Peyer's patch (tissue), 4 donors: ENCODE measurements around the gene ST7. TPM values are rescaled to one million over a fixed set of nuclear protein-coding genes. Genes with fewer than 3 reads are reported as not detected.

ENCODE experiments used
- DNase-seq, 3 donors: peaks; one replicate each; pipeline ENCODE4 v3.0.0-alpha.2; 2017 to 2019
- H3K27ac ChIP-seq, 4 donors: fragments of 200-600 bp; sonication (generic); one replicate each; pipeline ENCODE4 v1.5.1; 2016 to 2019
- H3K27me3 ChIP-seq, 2 donors: fragments of 200-600 bp; sonication (generic); one replicate each; pipeline ENCODE4 v1.5.1; 2019
- H3K36me3 ChIP-seq, 3 donors: fragments of 200-600 bp; sonication (generic); one replicate each; pipeline ENCODE4 v1.5.1; 2016 to 2019
- H3K4me1 ChIP-seq, 4 donors: fragments of 200-600 bp; sonication (generic); one replicate each; pipeline ENCODE4 v1.5.1; 2016 to 2019
- H3K4me3 ChIP-seq, 4 donors: fragments of 200-600 bp; sonication (generic); 1 replicate in 3 of 4; 2 replicates in 1 of 4; pipeline ENCODE4 v1.5.1; 2016 to 2019; ENCODE audit warnings: mild to moderate bottlenecking in 1 of 4
- H3K9me3 ChIP-seq, 4 donors: fragments of 200-600 bp; sonication (generic); one replicate each; pipeline ENCODE4 v1.5.1; 2016 to 2019; ENCODE audit warnings: mild to moderate bottlenecking in 1 of 4
- CTCF ChIP-seq, 6 experiments: fragments of 450-650 bp in 4 of 6; fragments of 200-600 bp in 2 of 6; sonication (generic) in 1 of 6; IDR thresholded peaks; one replicate each; pipeline ENCODE4 v1.5.1; 2017 to 2019; ENCODE audit warnings: antibody characterized with exemption in 6 of 6, mild to moderate bottlenecking in 3 of 6, moderate library complexity in 1 of 6
- POLR2A ChIP-seq, 2 donors: fragments of 450-650 bp; IDR thresholded peaks; one replicate each; pipeline ENCODE4 v1.5.1; 2017; ENCODE audit warnings: antibody characterized with exemption in 2 of 2, mild to moderate bottlenecking in 2 of 2, moderate library complexity in 2 of 2
- total RNA-seq, 4 donors: library from RNA; depleted of rRNA; stranded (reverse); fragments of >200 nt; gene quantifications; one replicate each; pipeline ENCODE4 v1.1.0, GENCODE V29; 2016

The ST7 gene
- total RNA-seq, 4 donors from 2014 or later = 26.8 to 39.6 (median 29.8) TPM

GRCh38 chr7:117009705-117010361 is 56.5 kb downstream of the ST7 start:
- H3K4me3 ChIP-seq = no peak overlapping the region
- peaks cover 0 to 4% (median 1%) of the 10 kb centered on the region in 4 donors for H3K4me1 ChIP-seq
- no peak overlapping the region for H3K27ac ChIP-seq
- TF ChIP-seq CTCF (IDR thresholded peaks at IDR 0.05) = no peak
- TF ChIP-seq POLR2A (IDR thresholded peaks at IDR 0.05) = no peak
- H3K36me3 ChIP-seq = no peaks in the 10 kb centered on the region
- no peak for DNase-seq
- no peaks in the 10 kb centered on the region for H3K27me3 ChIP-seq
- H3K9me3 ChIP-seq = no peaks in the 10 kb centered on the region

GRCh38 chr7:117010375-117011133 is 57.3 kb downstream of the ST7 start:
- Histone ChIP-seq H3K27ac (no peak overlapping the region), H3K4me1 (peaks cover 0 to 4% (median 1%) of the 10 kb centered on the region in 4 donors), H3K27me3 (no peaks in the 10 kb centered on the region), H3K9me3 (no peaks in the 10 kb centered on the region), H3K4me3 (no peak overlapping the region), H3K36me3 (no peaks in the 10 kb centered on the region)
- no peak for DNase-seq
- TF ChIP-seq POLR2A (IDR thresholded peaks at IDR 0.05) = no peak
- no peak for TF ChIP-seq CTCF (IDR thresholded peaks at IDR 0.05)

- DNase-seq = no peak
- TF ChIP-seq POLR2A (IDR thresholded peaks at IDR 0.05) = no peak
- TF ChIP-seq CTCF (IDR thresholded peaks at IDR 0.05) = no peak
Measured at GRCh38 chr7:117011419-117012260, 58.3 kb downstream of the ST7 start.

GRCh38 chr7:117012284-117012683 is 59.0 kb downstream of the ST7 start:
- Histone ChIP-seq H3K4me3 (no peak overlapping the region), H3K36me3 (no peaks in the 10 kb centered on the region), H3K27ac (no peak overlapping the region), H3K27me3 (no peaks in the 10 kb centered on the region), H3K4me1 (peaks cover 0 to 4% (median 1%) of the 10 kb centered on the region in 4 donors), H3K9me3 (no peaks in the 10 kb centered on the region)
- DNase-seq = no peak
- TF ChIP-seq CTCF (IDR thresholded peaks at IDR 0.05) = no peak
- no peak for TF ChIP-seq POLR2A (IDR thresholded peaks at IDR 0.05)

More at GRCh38 chr7:117011419-117012260, 58.3 kb downstream of the ST7 start:
- Histone ChIP-seq H3K4me1 (peaks cover 0 to 4% (median 1%) of the 10 kb centered on the region in 4 donors), H3K4me3 (no peak overlapping the region), H3K27ac (no peak overlapping the region), H3K9me3 (no peaks in the 10 kb centered on the region), H3K36me3 (no peaks in the 10 kb centered on the region), H3K27me3 (no peaks in the 10 kb centered on the region)

GRCh38 chr7:117012696-117013095 is 59.4 kb downstream of the ST7 start:
- Histone ChIP-seq H3K4me3 (no peak overlapping the region), H3K27me3 (no peaks in the 10 kb centered on the region), H3K27ac (no peak overlapping the region), H3K9me3 (no peaks in the 10 kb centered on the region), H3K4me1 (peaks cover 0 to 4% (median 1%) of the 10 kb centered on the region in 4 donors), H3K36me3 (no peaks in the 10 kb centered on the region)
- no peak for DNase-seq
- peak in 5 of 6 experiments; percentile 9 to 36 (median 26) for TF ChIP-seq CTCF (IDR thresholded peaks at IDR 0.05)
- no peak for TF ChIP-seq POLR2A (IDR thresholded peaks at IDR 0.05)
